K562 (cell line): Measurements from ENCODE around the gene FOXB2. TPM values are rescaled to one million over a fixed set of nuclear protein-coding genes. Genes with fewer than 3 reads are reported as not detected.

ENCODE experiments used
- ARID3B ChIP-seq: fragments of 250-450 bp; sonication (Bioruptor Pico); IDR thresholded peaks from 2 replicates; pipeline ENCODE4 v1.4.0; 2020; ENCODE audit warnings: borderline replicate concordance
- HNRNPK ChIP-seq: fragments of 200-400 bp; formaldehyde crosslinking; IDR thresholded peaks from one replicate; pipeline ENCODE4 v1.6.1; 2018; ENCODE audit warnings: mild to moderate bottlenecking, low read depth, low read length; ENCODE audit not compliant: poor library complexity, severe bottlenecking
- THRAP3 ChIP-seq: fragments of 450-650 bp; IDR thresholded peaks from 2 replicates; pipeline ENCODE4 v1.6.1; 2016; ENCODE audit warnings: mild to moderate bottlenecking, inconsistent platforms, borderline replicate concordance
- ZNF12 ChIP-seq: sonication (generic); formaldehyde crosslinking; IDR thresholded peaks from 2 replicates; pipeline ENCODE4 v1.4.0; 2020; ENCODE audit warnings: mild to moderate bottlenecking, missing genetic modification reagents
- ZNF239 ChIP-seq: fragments of 250-450 bp; sonication (Bioruptor Pico); IDR thresholded peaks from 2 replicates; pipeline ENCODE4 v1.4.0; 2020; ENCODE audit warnings: mild to moderate bottlenecking
- ZNF3 ChIP-seq: fragments of 250-450 bp; sonication (Bioruptor Pico); IDR thresholded peaks from 2 replicates; pipeline ENCODE4 v1.5.0; 2021; ENCODE audit warnings: mild to moderate bottlenecking, moderate library complexity
- polyA plus RNA-seq, 8 experiments: library from polyadenylated mRNA; depleted of rRNA in 4 of 8; stranded (reverse) in 5 of 8; unstranded in 3 of 8; fragments of >200 nt; fragmentation: Nextera tagmentation in 2 of 8; fragmentation: Illumina TruSeq in 1 of 8; extraction: Ambion mirVana in 2 of 8; extraction: Trizol in 1 of 8; gene quantifications; 2 replicates each; pipeline versions ENCODE4 v1.2.1 to v1.2.3, GENCODE V29; 2011 to 2014; ENCODE audit warnings: inconsistent platforms in 1 of 8, missing spikeins in 1 of 8
- total RNA-seq, 7 experiments: library from RNA; depleted of rRNA in 6 of 7; stranded (reverse); fragments of >200 nt in 6 of 7; fragmentation: Illumina TruSeq in 2 of 7; extraction: Trizol in 2 of 7; gene quantifications; 2 replicates each; pipeline versions ENCODE4 v1.2.1 to v1.2.3, GENCODE V29; 2011 to 2021; ENCODE audit warnings: low replicate concordance in 1 of 7
- TF ChIP-seq, protein P1 (sequence below): fragments of 450-650 bp; IDR thresholded peaks from 2 replicates; pipeline ENCODE4 v1.6.1; 2016; ENCODE audit warnings: low read depth
- TF ChIP-seq, protein P2 (sequence below): sonication (generic); IDR thresholded peaks from 2 replicates; pipeline ENCODE4 v1.6.1; 2016
- TF ChIP-seq, protein P3 (sequence below): fragments of 450-650 bp; IDR thresholded peaks from 2 replicates; pipeline ENCODE4 v1.7.0; 2016; ENCODE audit warnings: borderline replicate concordance

FOXB2 gene
- total and polyA plus RNA-seq, 9 of the 15 experiments (the other 6 are each of a cell fraction or from before 2014, with no cell fraction given), result not detected

DNA sequence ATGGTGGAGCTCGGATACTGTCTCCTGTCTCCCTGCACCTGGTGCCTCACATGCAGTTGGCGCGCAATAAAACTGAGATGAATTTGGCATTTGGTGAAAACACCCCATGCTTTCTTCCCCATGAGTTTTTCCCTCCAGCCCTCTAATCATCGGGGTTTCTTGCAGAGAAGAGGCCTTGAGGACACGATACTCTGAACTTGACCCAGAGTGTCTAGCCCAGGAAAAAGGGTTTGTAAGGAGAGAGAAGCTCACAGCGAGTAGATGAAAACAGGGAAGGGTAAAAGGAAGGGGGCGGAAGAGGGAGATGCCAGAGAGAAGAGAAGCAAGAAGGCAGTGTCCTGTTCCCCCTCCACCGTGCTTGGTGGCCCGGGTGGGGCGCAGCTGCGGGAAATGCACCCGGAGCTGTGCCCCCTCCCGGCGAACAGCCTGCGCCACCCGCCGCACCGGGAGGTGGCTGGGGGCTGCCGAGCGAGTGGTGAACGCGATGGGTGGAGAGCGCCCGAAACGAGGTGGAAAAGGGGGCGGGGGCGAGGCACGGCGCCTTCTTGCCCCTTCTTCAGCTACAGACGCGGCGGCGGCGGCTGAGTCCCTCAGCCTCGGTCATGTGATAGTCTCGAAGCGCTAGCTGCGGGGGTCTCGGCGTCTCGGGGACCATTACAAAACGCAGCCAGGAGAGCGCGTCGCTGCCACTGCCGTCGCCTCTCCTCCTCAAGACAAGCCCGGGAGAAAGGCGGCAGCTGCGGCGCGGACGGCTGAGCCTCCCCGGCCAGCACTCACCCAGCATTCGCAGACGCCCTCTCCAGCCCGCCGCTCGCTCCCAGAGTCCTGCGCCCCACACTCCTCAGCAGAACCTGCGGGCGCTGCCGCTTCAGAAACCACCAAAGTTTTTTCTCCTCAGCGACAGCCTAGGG lies 1.1 kb upstream of the FOXB2 start (continued):
- TF ChIP-seq, protein P1, sequence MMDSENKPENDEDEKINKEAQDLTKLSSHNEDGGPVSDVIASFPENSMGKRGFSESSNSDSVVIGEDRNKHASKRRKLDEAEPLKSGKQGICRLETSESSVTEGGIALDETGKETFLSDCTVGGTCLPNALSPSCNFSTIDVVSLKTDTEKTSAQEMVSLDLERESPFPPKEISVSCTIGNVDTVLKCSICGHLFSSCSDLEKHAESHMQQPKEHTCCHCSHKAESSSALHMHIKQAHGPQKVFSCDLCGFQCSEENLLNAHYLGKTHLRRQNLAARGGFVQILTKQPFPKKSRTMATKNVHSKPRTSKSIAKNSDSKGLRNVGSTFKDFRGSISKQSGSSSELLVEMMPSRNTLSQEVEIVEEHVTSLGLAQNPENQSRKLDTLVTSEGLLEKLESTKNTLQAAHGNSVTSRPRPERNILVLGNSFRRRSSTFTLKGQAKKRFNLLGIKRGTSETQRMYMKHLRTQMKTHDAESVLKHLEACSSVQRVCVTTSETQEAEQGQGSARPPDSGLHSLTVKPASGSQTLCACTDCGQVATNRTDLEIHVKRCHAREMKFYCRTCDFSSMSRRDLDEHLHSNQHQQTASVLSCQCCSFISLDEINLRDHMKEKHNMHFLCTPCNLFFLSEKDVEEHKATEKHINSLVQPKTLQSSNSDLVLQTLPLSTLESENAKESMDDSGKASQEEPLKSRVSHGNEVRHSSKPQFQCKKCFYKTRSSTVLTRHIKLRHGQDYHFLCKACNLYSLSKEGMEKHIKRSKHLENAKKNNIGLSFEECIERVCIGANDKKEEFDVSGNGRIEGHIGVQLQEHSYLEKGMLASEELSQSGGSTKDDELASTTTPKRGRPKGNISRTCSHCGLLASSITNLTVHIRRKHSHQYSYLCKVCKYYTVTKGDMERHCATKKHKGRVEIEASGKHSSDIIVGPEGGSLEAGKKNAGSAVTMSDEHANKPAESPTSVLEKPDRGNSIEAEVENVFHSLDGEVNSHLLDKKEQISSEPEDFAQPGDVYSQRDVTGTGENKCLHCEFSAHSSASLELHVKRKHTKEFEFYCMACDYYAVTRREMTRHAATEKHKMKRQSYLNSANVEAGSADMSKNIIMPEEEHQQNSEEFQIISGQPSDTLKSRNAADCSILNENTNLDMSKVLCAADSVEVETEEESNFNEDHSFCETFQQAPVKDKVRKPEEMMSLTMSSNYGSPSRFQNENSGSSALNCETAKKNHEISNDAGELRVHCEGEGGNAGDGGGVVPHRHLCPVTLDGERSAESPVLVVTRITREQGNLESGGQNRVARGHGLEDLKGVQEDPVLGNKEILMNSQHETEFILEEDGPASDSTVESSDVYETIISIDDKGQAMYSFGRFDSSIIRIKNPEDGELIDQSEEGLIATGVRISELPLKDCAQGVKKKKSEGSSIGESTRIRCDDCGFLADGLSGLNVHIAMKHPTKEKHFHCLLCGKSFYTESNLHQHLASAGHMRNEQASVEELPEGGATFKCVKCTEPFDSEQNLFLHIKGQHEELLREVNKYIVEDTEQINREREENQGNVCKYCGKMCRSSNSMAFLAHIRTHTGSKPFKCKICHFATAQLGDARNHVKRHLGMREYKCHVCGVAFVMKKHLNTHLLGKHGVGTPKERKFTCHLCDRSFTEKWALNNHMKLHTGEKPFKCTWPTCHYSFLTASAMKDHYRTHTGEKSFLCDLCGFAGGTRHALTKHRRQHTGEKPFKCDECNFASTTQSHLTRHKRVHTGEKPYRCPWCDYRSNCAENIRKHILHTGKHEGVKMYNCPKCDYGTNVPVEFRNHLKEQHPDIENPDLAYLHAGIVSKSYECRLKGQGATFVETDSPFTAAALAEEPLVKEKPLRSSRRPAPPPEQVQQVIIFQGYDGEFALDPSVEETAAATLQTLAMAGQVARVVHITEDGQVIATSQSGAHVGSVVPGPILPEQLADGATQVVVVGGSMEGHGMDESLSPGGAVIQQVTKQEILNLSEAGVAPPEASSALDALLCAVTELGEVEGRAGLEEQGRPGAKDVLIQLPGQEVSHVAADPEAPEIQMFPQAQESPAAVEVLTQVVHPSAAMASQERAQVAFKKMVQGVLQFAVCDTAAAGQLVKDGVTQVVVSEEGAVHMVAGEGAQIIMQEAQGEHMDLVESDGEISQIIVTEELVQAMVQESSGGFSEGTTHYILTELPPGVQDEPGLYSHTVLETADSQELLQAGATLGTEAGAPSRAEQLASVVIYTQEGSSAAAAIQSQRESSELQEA, result no peak
- TF ChIP-seq, protein P2, sequence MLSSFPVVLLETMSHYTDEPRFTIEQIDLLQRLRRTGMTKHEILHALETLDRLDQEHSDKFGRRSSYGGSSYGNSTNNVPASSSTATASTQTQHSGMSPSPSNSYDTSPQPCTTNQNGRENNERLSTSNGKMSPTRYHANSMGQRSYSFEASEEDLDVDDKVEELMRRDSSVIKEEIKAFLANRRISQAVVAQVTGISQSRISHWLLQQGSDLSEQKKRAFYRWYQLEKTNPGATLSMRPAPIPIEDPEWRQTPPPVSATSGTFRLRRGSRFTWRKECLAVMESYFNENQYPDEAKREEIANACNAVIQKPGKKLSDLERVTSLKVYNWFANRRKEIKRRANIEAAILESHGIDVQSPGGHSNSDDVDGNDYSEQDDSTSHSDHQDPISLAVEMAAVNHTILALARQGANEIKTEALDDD, result no peak
- TF ChIP-seq ZNF239 (CRISPR knock-in tag) (no peak), ZNF3 (no peak), HNRNPK (no peak), ZNF12 (CRISPR knock-in tag) (no peak), ARID3B (CRISPR knock-in tag) (no peak), THRAP3 (no peak)
- TF ChIP-seq, protein P3, sequence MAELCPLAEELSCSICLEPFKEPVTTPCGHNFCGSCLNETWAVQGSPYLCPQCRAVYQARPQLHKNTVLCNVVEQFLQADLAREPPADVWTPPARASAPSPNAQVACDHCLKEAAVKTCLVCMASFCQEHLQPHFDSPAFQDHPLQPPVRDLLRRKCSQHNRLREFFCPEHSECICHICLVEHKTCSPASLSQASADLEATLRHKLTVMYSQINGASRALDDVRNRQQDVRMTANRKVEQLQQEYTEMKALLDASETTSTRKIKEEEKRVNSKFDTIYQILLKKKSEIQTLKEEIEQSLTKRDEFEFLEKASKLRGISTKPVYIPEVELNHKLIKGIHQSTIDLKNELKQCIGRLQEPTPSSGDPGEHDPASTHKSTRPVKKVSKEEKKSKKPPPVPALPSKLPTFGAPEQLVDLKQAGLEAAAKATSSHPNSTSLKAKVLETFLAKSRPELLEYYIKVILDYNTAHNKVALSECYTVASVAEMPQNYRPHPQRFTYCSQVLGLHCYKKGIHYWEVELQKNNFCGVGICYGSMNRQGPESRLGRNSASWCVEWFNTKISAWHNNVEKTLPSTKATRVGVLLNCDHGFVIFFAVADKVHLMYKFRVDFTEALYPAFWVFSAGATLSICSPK, result no peak
